Prostate gland (tissue), 2 donors: ENCODE data around the gene PSKH1. TPM values are rescaled to one million over a fixed set of nuclear protein-coding genes. Genes with fewer than 3 reads are reported as not detected.

ENCODE experiments used
- DNase-seq: peaks from one replicate; pipeline ENCODE4 v3.0.0-alpha.2; 2019; ENCODE audit warnings: low spot score
- H3K27ac ChIP-seq, 2 donors: fragments of 200-600 bp; sonication (generic); 2 replicates each; pipeline ENCODE4 v1.5.1; 2017 to 2019
- H3K27me3 ChIP-seq: fragments of 200-600 bp; sonication (generic); replicated peaks from 2 replicates; pipeline ENCODE4 v1.5.1; 2019; ENCODE audit not compliant: insufficient read depth
- H3K36me3 ChIP-seq, 2 donors: fragments of 200-600 bp; sonication (generic); 1 replicate in 1 of 2; 2 replicates in 1 of 2; pipeline versions ENCODE4 v1.5.1 to v1.8.1; 2017 to 2019
- H3K4me1 ChIP-seq: fragments of 200-600 bp; sonication (generic); replicated peaks from 2 replicates; pipeline ENCODE4 v1.5.1; 2019
- H3K4me3 ChIP-seq, 2 donors: fragments of 200-600 bp; sonication (generic); 2 replicates each; pipeline ENCODE4 v1.5.1; 2017 to 2019
- H3K9me3 ChIP-seq: fragments of 200-600 bp; sonication (generic); 2 replicates; pipeline ENCODE4 v1.5.1; 2017
- POLR2A ChIP-seq: fragments of 450-650 bp; IDR thresholded peaks from one replicate; pipeline ENCODE4 v1.6.1; 2016; ENCODE audit warnings: antibody characterized with exemption, mild to moderate bottlenecking
- POLR2AphosphoS5 ChIP-seq: sonication (generic); formaldehyde crosslinking; IDR thresholded peaks from one replicate; pipeline ENCODE4 v1.6.1; 2017; ENCODE audit warnings: antibody characterized with exemption
- WGBS: methylation state at CpG from one replicate; pipeline ENCODE4 v1.1.5; 2018; 5-methylcytosine and 5-hydroxymethylcytosine counted together
- intact Hi-C: fragments of 100-400 bp; cut with DNase I; formaldehyde crosslinking; loops from one replicate; pipeline ENCODE4 v1.14.2; 2022
- total RNA-seq, 2 donors: library from RNA; depleted of rRNA; stranded (reverse); fragments of >200 nt; gene quantifications; one replicate each; pipeline ENCODE4 v1.1.0, GENCODE V29; 2016
- TF ChIP-seq, protein P1 (sequence below), 4 experiments: fragments of 200-600 bp in 2 of 4; fragments of 450-650 bp in 2 of 4; sonication (generic) in 2 of 4; IDR thresholded peaks; 1 replicate in 3 of 4; 2 replicates in 1 of 4; pipeline ENCODE4 v1.5.1; 2016 to 2019; ENCODE audit warnings: antibody characterized with exemption in 4 of 4, mild to moderate bottlenecking in 2 of 4, moderate library complexity in 2 of 4

PSKH1 gene
- total RNA-seq, 2 donors from 2014 or later: 16.7 to 53.2 TPM

DNA sequence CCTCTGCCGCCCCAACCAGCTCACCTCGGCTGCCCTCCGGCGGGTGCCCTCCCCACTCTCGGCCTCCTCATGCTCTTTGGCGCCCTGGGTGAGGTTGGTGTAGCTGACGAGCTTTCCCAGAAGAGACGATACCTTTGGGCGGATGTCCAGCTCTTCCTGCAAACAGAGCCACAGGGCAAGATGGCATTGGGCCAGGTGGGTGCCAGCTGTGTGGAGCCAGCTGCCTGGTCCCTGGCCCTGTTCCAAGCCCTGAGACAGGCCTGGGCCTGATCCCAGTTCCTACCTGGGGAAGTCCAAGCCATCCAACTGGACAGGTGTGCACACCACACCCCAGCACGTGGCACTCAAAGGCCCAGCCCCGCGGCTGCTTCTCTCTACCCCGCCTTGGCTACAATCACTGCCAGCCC is 68.5 kb downstream of the PSKH1 start:
- H3K4me1 ChIP-seq: peaks cover 5% of the 10 kb centered on the region
- no peaks in the 10 kb centered on the region for H3K9me3 ChIP-seq
- intact Hi-C loops: no loop called here
- 43% methylated on average over 12 of the region's 13 CpGs for WGBS
- H3K4me3 ChIP-seq: no peak overlapping the region
- no peaks in the 10 kb centered on the region for H3K27me3 ChIP-seq
- peaks cover 0 to 19% of the 10 kb centered on the region in 2 donors for H3K36me3 ChIP-seq
- peak overlapping the region in 1 of 2 donors; percentile 62 for H3K27ac ChIP-seq
- DNase-seq: peak; percentile 97
- peak; percentile 91 for TF ChIP-seq POLR2AphosphoS5
- TF ChIP-seq POLR2A: no peak
- TF ChIP-seq, protein P1, sequence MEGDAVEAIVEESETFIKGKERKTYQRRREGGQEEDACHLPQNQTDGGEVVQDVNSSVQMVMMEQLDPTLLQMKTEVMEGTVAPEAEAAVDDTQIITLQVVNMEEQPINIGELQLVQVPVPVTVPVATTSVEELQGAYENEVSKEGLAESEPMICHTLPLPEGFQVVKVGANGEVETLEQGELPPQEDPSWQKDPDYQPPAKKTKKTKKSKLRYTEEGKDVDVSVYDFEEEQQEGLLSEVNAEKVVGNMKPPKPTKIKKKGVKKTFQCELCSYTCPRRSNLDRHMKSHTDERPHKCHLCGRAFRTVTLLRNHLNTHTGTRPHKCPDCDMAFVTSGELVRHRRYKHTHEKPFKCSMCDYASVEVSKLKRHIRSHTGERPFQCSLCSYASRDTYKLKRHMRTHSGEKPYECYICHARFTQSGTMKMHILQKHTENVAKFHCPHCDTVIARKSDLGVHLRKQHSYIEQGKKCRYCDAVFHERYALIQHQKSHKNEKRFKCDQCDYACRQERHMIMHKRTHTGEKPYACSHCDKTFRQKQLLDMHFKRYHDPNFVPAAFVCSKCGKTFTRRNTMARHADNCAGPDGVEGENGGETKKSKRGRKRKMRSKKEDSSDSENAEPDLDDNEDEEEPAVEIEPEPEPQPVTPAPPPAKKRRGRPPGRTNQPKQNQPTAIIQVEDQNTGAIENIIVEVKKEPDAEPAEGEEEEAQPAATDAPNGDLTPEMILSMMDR (IDR thresholded peaks at IDR 0.05): no peak

DNA sequence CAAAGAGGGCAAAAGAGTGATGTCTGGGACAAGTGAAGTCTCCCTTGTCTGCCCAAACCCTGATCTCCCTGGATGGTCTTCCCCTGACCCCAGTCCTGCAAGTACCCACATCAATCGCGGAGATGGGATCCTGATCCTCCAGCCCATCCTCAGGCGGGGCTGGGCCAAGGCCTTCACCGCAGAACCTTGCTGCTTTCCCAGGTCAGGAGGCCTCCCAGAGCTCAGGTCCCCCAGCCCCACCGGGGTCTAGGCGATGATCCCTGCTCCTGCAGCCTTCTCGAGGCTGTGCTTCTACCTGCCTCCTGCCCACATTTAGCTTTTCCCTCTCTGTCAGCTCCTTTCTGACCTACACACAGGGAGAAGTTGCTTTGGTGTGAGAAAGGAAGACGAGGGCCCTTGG is 69.1 kb downstream of the PSKH1 start:
- 95% methylated on average over 8 of the region's 8 CpGs for WGBS
- Histone ChIP-seq H3K4me3 (no peak overlapping the region), H3K27ac (peak overlapping the region in 1 of 2 donors; percentile 6), H3K27me3 (no peaks in the 10 kb centered on the region), H3K9me3 (no peaks in the 10 kb centered on the region), H3K36me3 (peaks cover 0 to 19% of the 10 kb centered on the region in 2 donors), H3K4me1 (peaks cover 10% of the 10 kb centered on the region)
- intact Hi-C loops: no loop called here
- no peak for DNase-seq
- TF ChIP-seq, protein P1 (IDR thresholded peaks at IDR 0.05): no peak
- TF ChIP-seq POLR2A (no peak), POLR2AphosphoS5 (no peak)

DNA sequence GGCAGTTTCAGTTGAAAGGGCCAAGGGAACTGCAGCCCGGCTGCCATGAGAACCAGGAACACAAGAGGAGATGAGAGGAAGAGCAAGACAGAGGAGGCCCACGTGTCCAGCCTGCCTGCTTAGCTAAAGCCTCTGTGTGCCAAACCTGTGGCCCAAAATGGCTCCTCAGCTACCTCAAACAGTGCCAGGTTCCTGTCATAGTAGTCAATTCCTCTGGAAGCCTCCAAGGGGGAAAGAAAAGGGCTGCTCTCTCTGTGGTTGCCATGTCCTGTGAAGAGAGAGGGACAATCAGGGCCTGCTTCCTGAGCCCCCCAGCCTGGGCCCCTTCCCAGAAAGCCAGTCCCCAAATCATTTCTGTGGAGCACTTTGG is 70.2 kb downstream of the PSKH1 start:
- TF ChIP-seq POLR2A (no peak), POLR2AphosphoS5 (no peak)
- TF ChIP-seq, protein P1 (IDR thresholded peaks at IDR 0.05): no peak
- peaks cover 14% of the 10 kb centered on the region for H3K4me1 ChIP-seq
- no peak overlapping the region for H3K4me3 ChIP-seq
- WGBS: 59% methylated on average over 2 of the region's 2 CpGs
- no peaks in the 10 kb centered on the region for H3K9me3 ChIP-seq
- H3K36me3 ChIP-seq: peaks cover 0 to 10% of the 10 kb centered on the region in 2 donors
- no peak overlapping the region for H3K27ac ChIP-seq
- no peaks in the 10 kb centered on the region for H3K27me3 ChIP-seq
- intact Hi-C loops: no loop called here
- DNase-seq: no peak

DNA sequence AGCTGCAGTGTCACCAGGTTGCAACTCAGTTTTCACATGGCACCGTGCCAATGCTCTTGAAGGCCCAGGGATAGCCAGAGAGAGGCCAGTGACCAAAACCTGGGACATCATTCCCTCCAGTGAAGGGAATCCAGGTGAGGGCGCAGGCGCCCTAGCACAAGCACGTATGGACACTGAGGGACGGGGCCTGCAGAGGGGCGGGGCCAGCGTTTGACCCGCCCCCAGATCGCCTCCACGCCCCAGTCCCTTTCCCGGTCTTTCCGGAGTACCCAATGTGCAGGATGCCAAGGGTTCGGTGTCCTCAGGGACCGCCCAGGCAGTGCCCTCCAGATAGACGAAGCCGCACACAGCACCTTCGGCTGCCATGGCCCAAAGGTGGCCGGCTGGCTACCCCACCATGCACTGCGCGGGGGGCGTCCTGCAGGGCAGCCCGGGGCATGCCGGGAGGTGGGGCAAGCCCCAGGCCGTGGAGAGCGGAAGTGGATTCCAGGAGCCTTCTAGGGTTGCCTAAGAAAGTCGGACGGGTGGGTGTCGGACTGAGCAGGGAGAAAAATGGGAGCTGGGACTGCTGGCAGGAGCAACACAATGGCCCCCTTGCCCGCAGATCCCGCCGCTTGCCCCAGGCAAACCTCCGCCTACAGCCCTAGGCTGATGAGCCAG is 70.7 kb downstream of the PSKH1 start:
- H3K9me3 ChIP-seq: no peaks in the 10 kb centered on the region
- intact Hi-C loops: no loop called here
- no peak for DNase-seq
- peaks cover 0 to 10% of the 10 kb centered on the region in 2 donors for H3K36me3 ChIP-seq
- H3K27ac ChIP-seq: no peak overlapping the region
- H3K4me1 ChIP-seq: peaks cover 14% of the 10 kb centered on the region
- H3K27me3 ChIP-seq: no peaks in the 10 kb centered on the region
- TF ChIP-seq POLR2AphosphoS5 (no peak), POLR2A (no peak)
- TF ChIP-seq, protein P1 (IDR thresholded peaks at IDR 0.05): no peak
- 71% methylated on average over 32 of the region's 32 CpGs for WGBS
- no peak overlapping the region for H3K4me3 ChIP-seq

DNA sequence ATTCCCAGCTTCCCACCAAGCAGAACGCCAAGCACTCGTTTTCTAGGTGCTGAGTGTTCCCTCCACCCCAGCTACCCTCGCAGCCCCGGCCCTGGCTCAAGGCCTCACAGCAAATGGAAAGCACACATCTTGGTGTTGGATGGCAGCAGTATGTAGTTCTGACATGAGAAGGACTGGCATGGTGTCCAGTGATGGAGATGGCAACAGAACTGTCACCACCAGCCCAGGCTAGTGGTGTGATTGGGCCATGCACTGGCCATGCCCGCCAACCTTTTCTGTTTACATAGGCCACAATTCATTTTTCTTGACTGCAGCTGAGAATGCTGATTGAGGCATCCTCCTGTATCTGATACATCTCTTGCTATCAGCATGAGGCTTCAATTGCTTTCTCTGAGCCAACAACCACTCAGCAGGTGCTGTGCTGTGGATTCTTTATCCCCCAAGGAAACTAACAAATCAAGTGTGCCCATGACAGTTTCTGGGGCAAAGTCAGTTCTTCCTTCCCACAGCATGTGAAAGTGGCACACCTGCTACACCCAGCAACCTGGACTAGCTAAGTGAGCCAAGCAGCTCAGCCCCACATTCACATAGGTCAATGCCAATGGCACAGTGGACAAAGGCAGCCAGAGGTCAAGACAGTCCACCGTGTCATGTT is 71.5 kb downstream of the PSKH1 start:
- Histone ChIP-seq H3K27me3 (no peaks in the 10 kb centered on the region), H3K36me3 (peaks cover 0 to 10% of the 10 kb centered on the region in 2 donors), H3K9me3 (no peaks in the 10 kb centered on the region), H3K4me3 (no peak overlapping the region), H3K27ac (no peak overlapping the region), H3K4me1 (peaks cover 14% of the 10 kb centered on the region)
- 80% methylated on average over 6 of the region's 6 CpGs for WGBS
- TF ChIP-seq POLR2AphosphoS5 (no peak), POLR2A (no peak)
- TF ChIP-seq, protein P1 (IDR thresholded peaks at IDR 0.05): no peak
- intact Hi-C loops: no loop called here
- no peak for DNase-seq
